Psoas muscle (tissue), 8 donors: ENCODE measurements around the gene HLA-DQA1. TPM values are rescaled to one million over a fixed set of nuclear protein-coding genes. Genes with fewer than 3 reads are reported as not detected.
"Not testable (repeated sequence)": the region's sequence is repeated elsewhere in the genome, so short reads cannot be mapped to it uniquely, and the experiment has no call there.

Experiments used
- ATAC-seq, 4 donors: fragments of 200-7000 bp; cut with Tn5 transposase; one replicate each; pipeline ENCODE4 v1.9.1; 2020; ENCODE audit warnings: moderate library complexity in 3 of 4, mild to moderate bottlenecking in 2 of 4
- DNase-seq, 2 donors: peaks; one replicate each; pipeline ENCODE4 v3.0.0-alpha.2; 2020
- H3K27ac ChIP-seq: fragments of 200-600 bp; one replicate; pipeline ENCODE4 v1.8.0; 2022
- H3K27me3 ChIP-seq, 3 donors: fragments of 200-600 bp in 1 of 3; one replicate each; pipeline versions ENCODE4 v1.6.1 to v1.8.0; 2013 to 2022; ENCODE audit warnings: low read length in 2 of 3, mild to moderate bottlenecking in 2 of 3, moderate library complexity in 1 of 3; ENCODE audit not compliant: insufficient read depth in 3 of 3
- H3K36me3 ChIP-seq, 2 donors: fragments of 200-600 bp in 1 of 2; one replicate each; pipeline versions ENCODE4 v1.6.1 to v1.8.0; 2013 to 2022; ENCODE audit warnings: low read depth in 1 of 2, mild to moderate bottlenecking in 1 of 2, moderate library complexity in 1 of 2; ENCODE audit not compliant: insufficient read depth in 1 of 2
- H3K4me1 ChIP-seq: fragments of 200-600 bp; one replicate; pipeline ENCODE4 v1.8.0; 2022
- H3K4me3 ChIP-seq: fragments of 200-600 bp; one replicate; pipeline ENCODE4 v1.8.0; 2022; ENCODE audit warnings: mild to moderate bottlenecking
- H3K9me3 ChIP-seq: fragments of 200-600 bp; one replicate; pipeline ENCODE4 v1.8.0; 2022
- WGBS, 3 donors: extraction: QIAGEN DNeasy Blood & Tissue Kit; methylation state at CpG; one replicate each; pipeline versions ENCODE4 v1.1.6 to v1.1.7; 2013; 5-methylcytosine and 5-hydroxymethylcytosine counted together
- intact Hi-C, 2 donors: fragments of 100-400 bp; cut with DNase I; formaldehyde crosslinking; loops; one replicate each; pipeline versions ENCODE4 v1.11.0 to v1.14.2; 2022
- polyA plus RNA-seq, 3 donors: library from polyadenylated mRNA; stranded (reverse); fragments of 200-250 nt; gene quantifications; one replicate each; pipeline ENCODE4 v1.2.3, GENCODE V29; 2013
- total RNA-seq, 4 donors: library from RNA; stranded (reverse); fragmentation: NEBNext Ultra II Directional in 2 of 4; extraction: Animal tissue kit (Norgen Biotek cat#: 25700) in 2 of 4; gene quantifications; one replicate each; pipeline versions ENCODE4 v1.2.1 to v1.2.4, GENCODE V29; 2021 to 2023
- TF ChIP-seq, protein P1 (sequence below): fragments of 200-600 bp; IDR thresholded peaks from one replicate; pipeline ENCODE4 v1.8.0; 2022; ENCODE audit warnings: antibody characterized with exemption
- donor health status: healthy with polysubstance abuse.
- donor health status: DM: no; HTN: no; CAD: no; lungs with moderate emphysema.
- donor health status: Bipolar disorder and iron deficiency.
- donor health status: healthy.
- donor health status: DM: yes; HTN: yes; CAD: no.
- donor health status: DM: no; HTN: no; CAD: no.
- donor health status: DM: no; HTN: no; CAD: no.
- donor health status: DM: yes; HTN: yes; CAD: no.

HLA-DQA1 gene
- total and polyA plus RNA-seq, 7 donors = 1.3 to 7.8 (median 5.9) TPM

DNA sequence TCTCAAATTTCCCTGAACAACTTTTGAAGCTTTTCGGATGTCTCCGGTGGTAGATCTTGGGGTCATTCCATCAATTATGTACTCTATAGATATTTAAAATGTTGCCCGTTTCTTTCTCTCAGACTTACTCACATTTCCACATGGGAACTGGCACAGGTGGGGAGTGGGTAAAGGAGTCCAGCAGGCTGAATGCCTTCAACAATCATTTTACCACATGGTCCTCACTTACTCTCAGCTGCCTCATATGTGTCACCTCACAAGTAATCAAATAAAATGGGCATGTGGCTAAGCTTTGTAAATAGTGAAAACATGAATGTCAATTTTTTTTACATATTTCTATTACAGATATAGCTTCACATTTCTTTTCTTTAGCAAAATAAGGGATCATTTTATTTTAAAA is 677 bp downstream of the HLA-DQA1 start:
- intact Hi-C loops = no loop called here
- Histone ChIP-seq H3K36me3 (no peaks in the 10 kb centered on the region), H3K9me3 (no peaks in the 10 kb centered on the region), H3K4me1 (no peaks in the 10 kb centered on the region), H3K27me3 (peaks cover 0 to 4% (median 0%) of the 10 kb centered on the region in 3 donors), H3K4me3 (no peak overlapping the region), H3K27ac (no peak overlapping the region)
- DNase-seq (no peak), ATAC-seq (no peak)
- WGBS, 3 donors = 65 to 78% (median 68%) methylated on average over 3 of the region's 3 CpGs
- TF ChIP-seq, protein P1, sequence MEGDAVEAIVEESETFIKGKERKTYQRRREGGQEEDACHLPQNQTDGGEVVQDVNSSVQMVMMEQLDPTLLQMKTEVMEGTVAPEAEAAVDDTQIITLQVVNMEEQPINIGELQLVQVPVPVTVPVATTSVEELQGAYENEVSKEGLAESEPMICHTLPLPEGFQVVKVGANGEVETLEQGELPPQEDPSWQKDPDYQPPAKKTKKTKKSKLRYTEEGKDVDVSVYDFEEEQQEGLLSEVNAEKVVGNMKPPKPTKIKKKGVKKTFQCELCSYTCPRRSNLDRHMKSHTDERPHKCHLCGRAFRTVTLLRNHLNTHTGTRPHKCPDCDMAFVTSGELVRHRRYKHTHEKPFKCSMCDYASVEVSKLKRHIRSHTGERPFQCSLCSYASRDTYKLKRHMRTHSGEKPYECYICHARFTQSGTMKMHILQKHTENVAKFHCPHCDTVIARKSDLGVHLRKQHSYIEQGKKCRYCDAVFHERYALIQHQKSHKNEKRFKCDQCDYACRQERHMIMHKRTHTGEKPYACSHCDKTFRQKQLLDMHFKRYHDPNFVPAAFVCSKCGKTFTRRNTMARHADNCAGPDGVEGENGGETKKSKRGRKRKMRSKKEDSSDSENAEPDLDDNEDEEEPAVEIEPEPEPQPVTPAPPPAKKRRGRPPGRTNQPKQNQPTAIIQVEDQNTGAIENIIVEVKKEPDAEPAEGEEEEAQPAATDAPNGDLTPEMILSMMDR = no peak

DNA sequence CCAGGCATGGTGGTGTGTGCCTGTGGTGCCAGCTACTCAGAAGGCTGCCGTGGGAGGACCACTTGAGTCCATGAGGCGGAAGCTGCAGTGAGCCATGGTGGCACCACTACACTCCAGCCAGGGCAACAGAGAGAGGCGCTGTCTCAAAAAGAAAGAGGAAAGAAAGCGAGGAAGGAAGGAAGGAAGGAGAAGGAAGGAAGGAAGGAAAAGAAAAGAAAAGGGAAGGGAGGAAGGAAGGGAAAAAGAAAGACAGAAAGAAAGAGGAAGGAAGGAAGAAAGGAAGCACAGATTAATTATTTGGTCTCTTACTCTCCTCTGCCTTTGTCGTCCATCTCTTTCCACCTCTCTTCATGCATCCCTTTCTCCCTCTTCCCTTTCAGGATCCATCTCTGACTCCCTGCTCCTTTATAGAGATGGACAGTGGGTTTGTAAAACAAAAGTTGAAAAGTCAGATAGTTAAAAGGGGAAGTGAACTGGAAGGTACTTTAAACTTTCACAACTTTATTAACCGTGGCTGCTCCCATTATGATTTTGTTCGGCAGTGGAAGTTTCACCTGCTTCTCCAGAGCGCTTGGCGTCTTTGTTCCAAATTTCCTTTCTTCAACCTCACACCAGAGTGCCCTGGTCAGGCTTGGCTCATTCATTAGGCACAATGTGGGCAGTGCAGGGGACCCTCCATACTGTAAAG is 1.5 kb downstream of the HLA-DQA1 start:
- 41 to 75% (median 71%) methylated on average over 8 to 9 of the region's 9 CpGs for WGBS, 3 donors
- no peak overlapping the region for H3K4me3 ChIP-seq
- ATAC-seq (no peak), DNase-seq (no peak)
- TF ChIP-seq, protein P1 = no peak
- intact Hi-C loops = no loop called here
- H3K9me3 ChIP-seq = no peaks in the 10 kb centered on the region
- H3K4me1 ChIP-seq = no peaks in the 10 kb centered on the region
- H3K27ac ChIP-seq = no peak overlapping the region
- H3K27me3 ChIP-seq = peaks cover 0 to 4% (median 0%) of the 10 kb centered on the region in 3 donors
- H3K36me3 ChIP-seq = no peaks in the 10 kb centered on the region

DNA sequence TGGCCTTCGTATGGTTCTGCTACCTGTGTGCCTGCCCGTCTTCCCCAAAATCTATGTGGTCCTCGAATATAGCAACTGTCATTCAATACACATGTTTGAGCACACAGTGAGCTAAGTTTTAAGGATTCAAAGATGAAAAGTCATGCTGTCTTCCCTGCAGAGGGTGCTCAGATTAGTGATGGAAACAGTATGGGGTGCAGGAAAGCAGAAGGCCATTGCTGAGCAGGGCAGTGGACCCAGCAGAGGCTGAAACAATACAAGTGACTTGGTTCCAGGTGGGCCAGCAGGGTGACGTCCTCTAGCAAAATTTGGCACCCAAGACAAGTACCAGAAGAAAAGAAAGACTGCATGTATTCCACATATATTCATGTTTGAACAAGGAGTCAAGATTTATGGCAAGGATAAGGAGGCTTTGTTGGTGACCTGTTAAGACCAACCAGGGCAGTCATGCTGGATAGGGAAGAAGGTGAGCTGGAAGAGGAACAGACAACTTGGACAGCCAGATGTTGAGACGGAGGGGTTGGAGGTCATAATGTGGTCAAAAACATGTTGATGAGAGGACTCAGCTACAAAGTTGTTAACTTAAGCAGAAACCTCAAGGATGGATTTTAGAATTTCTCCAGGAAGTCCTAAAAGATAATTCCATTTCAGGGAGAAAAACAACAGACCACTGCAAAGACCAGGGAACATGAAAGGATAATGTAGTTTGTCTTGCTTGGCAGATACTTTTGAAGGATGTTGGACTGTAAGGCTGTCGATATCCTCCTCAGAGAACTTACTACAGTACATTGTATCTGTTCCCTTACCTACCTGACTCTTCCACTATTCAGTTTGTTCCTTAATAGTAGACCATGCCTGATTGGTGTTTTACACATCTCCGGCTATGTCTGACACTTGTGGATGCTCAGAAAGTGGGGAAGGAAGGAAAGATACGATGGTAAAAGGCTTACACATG is 2.5 kb downstream of the HLA-DQA1 start:
- intact Hi-C loops = no loop called here

DNA sequence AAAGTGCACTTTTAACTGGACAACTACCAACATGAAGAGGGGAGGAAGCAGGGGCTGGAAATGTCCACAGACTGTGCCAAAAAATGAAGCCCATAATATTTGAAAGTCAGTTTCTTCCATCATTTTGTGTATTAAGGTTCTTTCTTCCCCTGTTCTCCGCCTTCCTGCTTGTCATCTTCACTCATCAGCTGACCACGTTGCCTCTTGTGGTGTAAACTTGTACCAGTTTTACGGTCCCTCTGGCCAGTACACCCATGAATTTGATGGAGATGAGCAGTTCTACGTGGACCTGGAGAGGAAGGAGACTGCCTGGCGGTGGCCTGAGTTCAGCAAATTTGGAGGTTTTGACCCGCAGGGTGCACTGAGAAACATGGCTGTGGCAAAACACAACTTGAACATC is 3.9 kb downstream of the HLA-DQA1 start:
- Histone ChIP-seq H3K4me1 (no peaks in the 10 kb centered on the region), H3K27ac (no peak overlapping the region), H3K27me3 (peaks cover 0 to 3% (median 0%) of the 10 kb centered on the region in 3 donors), H3K9me3 (no peaks in the 10 kb centered on the region), H3K36me3 (no peaks in the 10 kb centered on the region), H3K4me3 (no peak overlapping the region)
- WGBS, 3 donors = 72 to 84% (median 82%) methylated on average over 6 of the region's 6 CpGs
- intact Hi-C loops = no loop called here
- no peak for DNase-seq
- TF ChIP-seq, protein P1 = no peak
- no peak for ATAC-seq

More for the DNA sequence above, 2.5 kb downstream of the HLA-DQA1 start:
- H3K9me3 ChIP-seq = no peaks in the 10 kb centered on the region
- 57 to 78% (median 77%) methylated on average over 8 of the region's 8 CpGs for WGBS, 3 donors
- no peak overlapping the region for H3K4me3 ChIP-seq
- no peaks in the 10 kb centered on the region for H3K36me3 ChIP-seq
- H3K4me1 ChIP-seq = no peaks in the 10 kb centered on the region
- no peak overlapping the region for H3K27ac ChIP-seq
- TF ChIP-seq, protein P1 = no peak
- peaks cover 0 to 7% (median 0%) of the 10 kb centered on the region in 3 donors for H3K27me3 ChIP-seq
- ATAC-seq = no peak
- DNase-seq = no peak

DNA sequence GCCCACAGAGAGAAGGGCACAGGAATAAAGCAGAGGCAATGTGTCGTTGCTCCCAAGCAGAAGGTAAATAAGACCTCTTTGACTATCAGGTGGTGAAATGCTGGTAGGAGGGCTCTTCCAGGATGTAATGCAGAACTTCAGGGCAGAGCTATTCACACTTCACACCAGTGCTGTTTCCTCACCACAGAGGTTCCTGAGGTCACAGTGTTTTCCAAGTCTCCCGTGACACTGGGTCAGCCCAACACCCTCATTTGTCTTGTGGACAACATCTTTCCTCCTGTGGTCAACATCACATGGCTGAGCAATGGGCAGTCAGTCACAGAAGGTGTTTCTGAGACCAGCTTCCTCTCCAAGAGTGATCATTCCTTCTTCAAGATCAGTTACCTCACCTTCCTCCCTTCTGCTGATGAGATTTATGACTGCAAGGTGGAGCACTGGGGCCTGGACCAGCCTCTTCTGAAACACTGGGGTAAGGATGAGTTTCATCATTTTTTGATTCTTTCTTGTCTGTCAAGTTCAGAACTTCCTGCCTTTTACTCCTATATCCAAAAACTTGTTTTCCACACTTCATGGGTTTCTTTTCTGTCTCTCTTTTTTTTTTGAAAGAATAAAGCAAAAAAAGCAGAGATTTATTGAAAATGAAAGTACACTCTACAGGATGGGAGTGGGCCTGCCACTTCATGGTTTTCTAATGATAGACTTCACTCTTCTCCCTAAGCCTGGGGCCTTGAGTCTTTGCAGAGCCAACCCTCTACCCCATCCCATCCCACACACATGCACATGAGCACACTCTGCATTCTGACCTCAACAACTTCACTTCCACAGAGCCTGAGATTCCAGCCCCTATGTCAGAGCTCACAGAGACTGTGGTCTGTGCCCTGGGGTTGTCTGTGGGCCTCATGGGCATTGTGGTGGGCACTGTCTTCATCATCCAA is 4.8 kb downstream of the HLA-DQA1 start:
- H3K9me3 ChIP-seq, intact Hi-C loops, DNase-seq, H3K4me1 ChIP-seq, H3K36me3 ChIP-seq, H3K4me3 ChIP-seq, ATAC-seq, H3K27me3 ChIP-seq, H3K27ac ChIP-seq: not testable (repeated sequence)
- 22 to 77% (median 64%) methylated on average over 2 of the region's 2 CpGs for WGBS, 3 donors
